ENCODE measurements around the gene RIPOR1. TPM values are rescaled to one million over a fixed set of nuclear protein-coding genes. Genes with fewer than 3 reads are reported as not detected.
"Not testable (repeated sequence)": the region's sequence is repeated elsewhere in the genome, so short reads cannot be mapped to it uniquely, and the experiment has no call there.

Gene RIPOR1
- polyA plus RNA-seq, 1 donor (not counting 4 experiments of a cell fraction or from before 2014, with no cell fraction given), result 5.3 TPM

- Histone ChIP-seq H3K4me3 (ENCODE audit: control insufficient read depth in 2 of 3, extremely low read depth in 1 of 3, insufficient read depth in 2 of 3, low read depth in 1 of 3, low read length in 3 of 3) (no peak overlapping the region), H3K4me2 (ENCODE audit: control insufficient read depth, extremely low read depth, insufficient read depth, low read depth, low read length) (no peak overlapping the region), H3K9me3 (ENCODE audit: control insufficient read depth, low read depth, low read length) (no peaks in the 10 kb centered on the region), H3K27ac (ENCODE audit: control insufficient read depth, insufficient read depth, low read length) (no peak overlapping the region), H3K79me2 (ENCODE audit: control insufficient read depth, insufficient read depth, low read length) (no peaks in the 10 kb centered on the region), H3K4me1 (ENCODE audit: control insufficient read depth, extremely low read depth, insufficient read depth, low read length) (no peaks in the 10 kb centered on the region), H3K9ac (ENCODE audit: control insufficient read depth, extremely low read depth, insufficient read depth, low read length) (no peak overlapping the region), H3K27me3 (ENCODE audit: control insufficient read depth, extremely low read depth, insufficient read depth, low read length) (no peaks in the 10 kb centered on the region), H3K36me3 (ENCODE audit: control insufficient read depth in 2 of 2, extremely low read depth in 1 of 2, insufficient read depth in 2 of 2, low read length in 2 of 2) (no peaks in the 10 kb centered on the region), H4K20me1 (ENCODE audit: control insufficient read depth, extremely low read depth, insufficient read depth, low read length) (no peaks in the 10 kb centered on the region), H2AFZ (ENCODE audit: control insufficient read depth, low read length) (no peak overlapping the region), H3K9me1 (ENCODE audit: control insufficient read depth, extremely low read depth, insufficient read depth, low read length) (no peaks in the 10 kb centered on the region)
- FAIRE-seq (no peak), DNase-seq (ENCODE audit: low read depth, low spot score) (no peak)
- TF ChIP-seq, protein P1, sequence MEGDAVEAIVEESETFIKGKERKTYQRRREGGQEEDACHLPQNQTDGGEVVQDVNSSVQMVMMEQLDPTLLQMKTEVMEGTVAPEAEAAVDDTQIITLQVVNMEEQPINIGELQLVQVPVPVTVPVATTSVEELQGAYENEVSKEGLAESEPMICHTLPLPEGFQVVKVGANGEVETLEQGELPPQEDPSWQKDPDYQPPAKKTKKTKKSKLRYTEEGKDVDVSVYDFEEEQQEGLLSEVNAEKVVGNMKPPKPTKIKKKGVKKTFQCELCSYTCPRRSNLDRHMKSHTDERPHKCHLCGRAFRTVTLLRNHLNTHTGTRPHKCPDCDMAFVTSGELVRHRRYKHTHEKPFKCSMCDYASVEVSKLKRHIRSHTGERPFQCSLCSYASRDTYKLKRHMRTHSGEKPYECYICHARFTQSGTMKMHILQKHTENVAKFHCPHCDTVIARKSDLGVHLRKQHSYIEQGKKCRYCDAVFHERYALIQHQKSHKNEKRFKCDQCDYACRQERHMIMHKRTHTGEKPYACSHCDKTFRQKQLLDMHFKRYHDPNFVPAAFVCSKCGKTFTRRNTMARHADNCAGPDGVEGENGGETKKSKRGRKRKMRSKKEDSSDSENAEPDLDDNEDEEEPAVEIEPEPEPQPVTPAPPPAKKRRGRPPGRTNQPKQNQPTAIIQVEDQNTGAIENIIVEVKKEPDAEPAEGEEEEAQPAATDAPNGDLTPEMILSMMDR (optimal IDR thresholded peaks at IDR 0.05 in 1 of 3, IDR thresholded peaks at IDR 0.05 in 1 of 3, conservative IDR thresholded peaks at IDR 0.05 in 1 of 3; ENCODE audit: extremely low read depth in 1 of 3, insufficient read depth in 2 of 3, low read length in 3 of 3), result no peak
- TF ChIP-seq EZH2 (IDR thresholded peaks at IDR 0.05; ENCODE audit: low read length), result no peak
- dilution Hi-C loops (cut with MboI; ENCODE audit: extremely low pct_ligation_motif_present, low sequenced_read_pairs), result no loop called here
Measured at GRCh38 chr16:67506468-67506867, 22.2 kb upstream of the RIPOR1 start.

DNA sequence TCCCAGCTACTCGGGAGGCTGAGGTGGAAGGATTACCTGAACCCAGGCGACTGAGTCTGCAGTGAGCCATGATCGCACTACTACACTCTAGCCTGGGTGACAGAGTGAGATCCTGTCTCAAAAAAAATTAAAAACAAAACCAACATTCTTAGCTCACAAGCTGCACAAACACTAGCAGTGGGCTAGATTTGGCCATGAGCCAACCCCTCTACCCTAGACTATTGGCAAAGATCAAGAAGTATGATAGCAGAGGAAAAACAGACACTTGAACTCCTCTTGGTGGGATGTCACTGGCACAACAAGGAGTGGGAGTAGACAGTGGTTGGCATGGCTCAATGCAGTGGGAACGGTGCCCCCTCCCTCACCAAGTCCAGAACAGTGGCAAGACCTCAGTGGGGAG lies 19.6 kb upstream of the RIPOR1 start:
- FAIRE-seq, result no peak

GRCh38 chr16:67513892-67514291 lies 14.7 kb upstream of the RIPOR1 start:
- FAIRE-seq; H3K79me2 ChIP-seq (ENCODE audit: control insufficient read depth, insufficient read depth, low read length); H3K4me1 ChIP-seq (ENCODE audit: control insufficient read depth, extremely low read depth, insufficient read depth, low read length); H3K27ac ChIP-seq (ENCODE audit: control insufficient read depth, insufficient read depth, low read length); H3K9me3 ChIP-seq (ENCODE audit: control insufficient read depth, low read depth, low read length); H2AFZ ChIP-seq (ENCODE audit: control insufficient read depth, low read length); H3K4me3 ChIP-seq (ENCODE audit: control insufficient read depth in 2 of 3, extremely low read depth in 1 of 3, insufficient read depth in 2 of 3, low read depth in 1 of 3, low read length in 3 of 3); DNase-seq (ENCODE audit: low read depth, low spot score); H4K20me1 ChIP-seq (ENCODE audit: control insufficient read depth, extremely low read depth, insufficient read depth, low read length); dilution Hi-C loops (cut with MboI; ENCODE audit: extremely low pct_ligation_motif_present, low sequenced_read_pairs); H3K9me1 ChIP-seq (ENCODE audit: control insufficient read depth, extremely low read depth, insufficient read depth, low read length); H3K9ac ChIP-seq (ENCODE audit: control insufficient read depth, extremely low read depth, insufficient read depth, low read length); H3K4me2 ChIP-seq (ENCODE audit: control insufficient read depth, extremely low read depth, insufficient read depth, low read depth, low read length); H3K27me3 ChIP-seq (ENCODE audit: control insufficient read depth, extremely low read depth, insufficient read depth, low read length); H3K36me3 ChIP-seq (ENCODE audit: control insufficient read depth in 2 of 2, extremely low read depth in 1 of 2, insufficient read depth in 2 of 2, low read length in 2 of 2): not testable (repeated sequence)

More for the DNA sequence above, 19.6 kb upstream of the RIPOR1 start:
- Histone ChIP-seq H3K36me3 (ENCODE audit: control insufficient read depth in 2 of 2, extremely low read depth in 1 of 2, insufficient read depth in 2 of 2, low read length in 2 of 2) (no peaks in the 10 kb centered on the region), H3K27ac (ENCODE audit: control insufficient read depth, insufficient read depth, low read length) (no peak overlapping the region), H3K4me3 (ENCODE audit: control insufficient read depth in 2 of 3, extremely low read depth in 1 of 3, insufficient read depth in 2 of 3, low read depth in 1 of 3, low read length in 3 of 3) (no peak overlapping the region), H3K79me2 (ENCODE audit: control insufficient read depth, insufficient read depth, low read length) (no peaks in the 10 kb centered on the region), H3K4me2 (ENCODE audit: control insufficient read depth, extremely low read depth, insufficient read depth, low read depth, low read length) (no peak overlapping the region), H3K27me3 (ENCODE audit: control insufficient read depth, extremely low read depth, insufficient read depth, low read length) (no peaks in the 10 kb centered on the region), H3K9me1 (ENCODE audit: control insufficient read depth, extremely low read depth, insufficient read depth, low read length) (no peaks in the 10 kb centered on the region), H2AFZ (ENCODE audit: control insufficient read depth, low read length) (no peak overlapping the region), H3K4me1 (ENCODE audit: control insufficient read depth, extremely low read depth, insufficient read depth, low read length) (no peaks in the 10 kb centered on the region), H4K20me1 (ENCODE audit: control insufficient read depth, extremely low read depth, insufficient read depth, low read length) (no peaks in the 10 kb centered on the region), H3K9me3 (ENCODE audit: control insufficient read depth, low read depth, low read length) (no peaks in the 10 kb centered on the region), H3K9ac (ENCODE audit: control insufficient read depth, extremely low read depth, insufficient read depth, low read length) (no peak overlapping the region)
- dilution Hi-C loops (cut with MboI; ENCODE audit: extremely low pct_ligation_motif_present, low sequenced_read_pairs), result no loop called here
- TF ChIP-seq EZH2 (IDR thresholded peaks at IDR 0.05; ENCODE audit: low read length), result no peak
- DNase-seq (ENCODE audit: low read depth, low spot score), result no peak
